ENCODE data around the gene IL17REL. TPM values are rescaled to one million over a fixed set of nuclear protein-coding genes. Genes with fewer than 3 reads are reported as not detected.

IL17REL gene
- total RNA-seq, 1 experiment from 2014 or later: 0.24 TPM

DNA sequence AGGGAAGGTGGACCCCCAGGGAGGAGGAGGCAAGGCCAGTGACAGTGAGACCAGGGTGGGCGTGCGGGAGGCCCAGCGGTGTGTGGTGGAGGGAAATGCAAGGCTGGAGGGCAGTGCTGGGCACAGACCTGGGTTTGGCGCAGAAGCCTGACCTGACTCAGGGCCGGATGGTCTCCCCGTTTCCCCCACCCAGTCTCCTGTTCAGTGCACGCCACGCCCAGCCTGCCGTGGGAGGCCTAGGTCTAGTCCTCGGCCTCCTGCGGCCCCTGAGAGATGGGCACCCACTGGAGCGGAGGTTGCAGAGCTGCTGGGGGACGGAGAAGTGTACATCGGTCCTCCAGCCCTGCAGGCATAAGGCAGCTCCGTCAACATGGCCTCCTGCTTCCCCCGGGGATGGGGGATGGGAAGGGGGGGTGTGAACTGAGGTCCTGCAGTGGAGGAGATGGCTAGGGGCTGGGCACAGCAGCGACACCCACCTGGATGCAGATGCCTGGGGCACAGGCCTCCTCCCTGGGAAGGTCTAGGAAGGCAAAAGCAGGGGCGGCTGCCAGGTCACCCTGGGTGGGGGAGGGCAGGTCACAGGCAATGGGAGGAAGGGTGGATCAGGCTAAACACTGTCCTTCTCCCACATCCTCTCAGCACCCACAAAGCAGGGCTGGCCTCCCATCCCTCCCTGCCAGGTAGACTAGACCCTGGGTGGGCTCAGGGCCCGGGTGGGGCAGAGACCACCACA is 15.9 kb downstream of the IL17REL start (continued):
- TF ChIP-seq, protein P1, sequence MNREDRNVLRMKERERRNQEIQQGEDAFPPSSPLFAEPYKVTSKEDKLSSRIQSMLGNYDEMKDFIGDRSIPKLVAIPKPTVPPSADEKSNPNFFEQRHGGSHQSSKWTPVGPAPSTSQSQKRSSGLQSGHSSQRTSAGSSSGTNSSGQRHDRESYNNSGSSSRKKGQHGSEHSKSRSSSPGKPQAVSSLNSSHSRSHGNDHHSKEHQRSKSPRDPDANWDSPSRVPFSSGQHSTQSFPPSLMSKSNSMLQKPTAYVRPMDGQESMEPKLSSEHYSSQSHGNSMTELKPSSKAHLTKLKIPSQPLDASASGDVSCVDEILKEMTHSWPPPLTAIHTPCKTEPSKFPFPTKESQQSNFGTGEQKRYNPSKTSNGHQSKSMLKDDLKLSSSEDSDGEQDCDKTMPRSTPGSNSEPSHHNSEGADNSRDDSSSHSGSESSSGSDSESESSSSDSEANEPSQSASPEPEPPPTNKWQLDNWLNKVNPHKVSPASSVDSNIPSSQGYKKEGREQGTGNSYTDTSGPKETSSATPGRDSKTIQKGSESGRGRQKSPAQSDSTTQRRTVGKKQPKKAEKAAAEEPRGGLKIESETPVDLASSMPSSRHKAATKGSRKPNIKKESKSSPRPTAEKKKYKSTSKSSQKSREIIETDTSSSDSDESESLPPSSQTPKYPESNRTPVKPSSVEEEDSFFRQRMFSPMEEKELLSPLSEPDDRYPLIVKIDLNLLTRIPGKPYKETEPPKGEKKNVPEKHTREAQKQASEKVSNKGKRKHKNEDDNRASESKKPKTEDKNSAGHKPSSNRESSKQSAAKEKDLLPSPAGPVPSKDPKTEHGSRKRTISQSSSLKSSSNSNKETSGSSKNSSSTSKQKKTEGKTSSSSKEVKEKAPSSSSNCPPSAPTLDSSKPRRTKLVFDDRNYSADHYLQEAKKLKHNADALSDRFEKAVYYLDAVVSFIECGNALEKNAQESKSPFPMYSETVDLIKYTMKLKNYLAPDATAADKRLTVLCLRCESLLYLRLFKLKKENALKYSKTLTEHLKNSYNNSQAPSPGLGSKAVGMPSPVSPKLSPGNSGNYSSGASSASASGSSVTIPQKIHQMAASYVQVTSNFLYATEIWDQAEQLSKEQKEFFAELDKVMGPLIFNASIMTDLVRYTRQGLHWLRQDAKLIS (CRISPR knock-in tag; IDR thresholded peaks at IDR 0.05; ENCODE audit: borderline replicate concordance): no peak
- TF ChIP-seq HMGA2 (CRISPR knock-in tag; IDR thresholded peaks at IDR 0.05): no peak
- no peak for TF ChIP-seq USF1 (CRISPR knock-in tag; IDR thresholded peaks at IDR 0.05)
- no peak for TF ChIP-seq CREM (CRISPR knock-in tag; IDR thresholded peaks at IDR 0.05)
- TF ChIP-seq NR2C2 (CRISPR knock-in tag; IDR thresholded peaks at IDR 0.05): no peak

DNA sequence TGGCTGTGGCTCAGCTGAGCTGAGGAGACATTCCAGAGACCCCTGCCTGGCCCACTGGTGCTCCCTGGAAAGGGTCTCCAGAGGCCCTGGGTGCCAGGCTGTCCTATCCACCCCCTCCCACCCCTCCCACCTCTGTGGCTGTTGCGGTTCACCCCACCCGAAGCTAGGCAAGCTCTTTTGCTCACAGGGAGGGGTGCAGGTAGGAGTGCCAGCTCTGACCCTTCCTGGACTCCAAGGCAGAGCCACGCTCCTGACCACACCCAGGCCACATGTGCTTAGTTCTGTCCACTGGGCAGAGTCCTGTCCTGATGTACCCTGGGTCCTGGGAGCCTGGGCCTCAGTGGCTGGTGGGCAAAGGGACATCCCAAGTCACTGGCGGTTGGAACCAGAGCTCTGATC is 16.4 kb downstream of the IL17REL start:
- Mint-ChIP-seq H3K36me3 (peaks cover 2% of the 10 kb centered on the region; the same call in 1 of the 2 replicates), H3K27me3 (ENCODE audit: low read depth) (peaks cover 25% of the 10 kb centered on the region), H3K9me3 (peaks cover 5% of the 10 kb centered on the region), H3K27ac (no peak overlapping the region), H3K4me1 (peaks cover 9% of the 10 kb centered on the region), H3K4me3 (no peak overlapping the region)
- POLR2A ChIA-PET: no interaction called here
- TF ChIP-seq JAZF1 (CRISPR knock-in tag; IDR thresholded peaks at IDR 0.05): no peak
- TF ChIP-seq HMGA2 (CRISPR knock-in tag; IDR thresholded peaks at IDR 0.05): no peak
- no peak for TF ChIP-seq NFE2L1 (CRISPR knock-in tag; IDR thresholded peaks at IDR 0.05)
- TF ChIP-seq ZNF232 (CRISPR knock-in tag; IDR thresholded peaks at IDR 0.05): no peak
- no peak for TF ChIP-seq CBFB (CRISPR knock-in tag; IDR thresholded peaks at IDR 0.05; ENCODE audit: low read depth)
- no peak for TF ChIP-seq ZBTB21 (CRISPR knock-in tag; IDR thresholded peaks at IDR 0.05; ENCODE audit: borderline replicate concordance)
- TF ChIP-seq TEAD4 (CRISPR knock-in tag; IDR thresholded peaks at IDR 0.05): no peak
- TF ChIP-seq ZMAT4 (CRISPR knock-in tag; IDR thresholded peaks at IDR 0.05): no peak
- TF ChIP-seq ZNF281 (CRISPR knock-in tag; IDR thresholded peaks at IDR 0.05): no peak
- TF ChIP-seq OVOL2 (CRISPR knock-in tag; IDR thresholded peaks at IDR 0.05; ENCODE audit: borderline replicate concordance): no peak
- no peak for TF ChIP-seq ELF4 (CRISPR knock-in tag; IDR thresholded peaks at IDR 0.05; ENCODE audit: low read depth)
- no peak for TF ChIP-seq ATF3 (CRISPR knock-in tag; conservative IDR thresholded peaks at IDR 0.05)
- no peak for TF ChIP-seq ZNF317 (CRISPR knock-in tag; IDR thresholded peaks at IDR 0.05; ENCODE audit: borderline replicate concordance, low read depth)
- no peak for TF ChIP-seq ZNF671 (CRISPR knock-in tag; IDR thresholded peaks at IDR 0.05)
- no peak for TF ChIP-seq RELA (CRISPR knock-in tag; IDR thresholded peaks at IDR 0.05; ENCODE audit: borderline replicate concordance)
- ATAC-seq (no peak), DNase-seq (ENCODE audit: low spot score) (no peak)
- CTCF ChIA-PET: interaction anchor here (1.0 to 5.5 kb wide), 3 partner anchors 35 to 624 kb away, joined by 5 to 50 read pairs (median 9); no protein-coding TSS in a partner anchor

Measured in WTC11 (cell line).